Upper lobe of right lung (tissue), 1 donor: ENCODE results near the gene ARID1B. TPM values are rescaled to one million over a fixed set of nuclear protein-coding genes. Genes with fewer than 3 reads are reported as not detected.
A peak's percentile ranks its signal among the peaks of the same experiment; 100 is the strongest.
"Not testable (repeated sequence)": the region's sequence is repeated elsewhere in the genome, so short reads cannot be mapped to it uniquely, and the experiment has no call there.

Source experiments
- ATAC-seq: fragments of 200-7000 bp; cut with Tn5 transposase; one replicate; pipeline ENCODE4 v1.9.1; 2020; ENCODE audit warnings: mild to moderate bottlenecking, moderate library complexity
- DNase-seq: peaks from one replicate; pipeline ENCODE4 v3.0.0-alpha.2; 2020
- H3K27ac ChIP-seq: fragments of 200-600 bp; one replicate; pipeline ENCODE4 v1.8.0; 2022
- H3K27me3 ChIP-seq: fragments of 200-600 bp; one replicate; pipeline ENCODE4 v1.8.0; 2022; ENCODE audit warnings: mild to moderate bottlenecking
- H3K36me3 ChIP-seq: fragments of 200-600 bp; one replicate; pipeline ENCODE4 v1.8.0; 2022
- H3K4me1 ChIP-seq: fragments of 200-600 bp; one replicate; pipeline ENCODE4 v1.8.0; 2022
- H3K4me3 ChIP-seq: fragments of 200-600 bp; one replicate; pipeline ENCODE4 v1.8.0; 2022; ENCODE audit warnings: mild to moderate bottlenecking
- H3K9me3 ChIP-seq: fragments of 200-600 bp; one replicate; pipeline ENCODE4 v1.8.0; 2022
- intact Hi-C: fragments of 100-400 bp; cut with DNase I; formaldehyde crosslinking; loops from one replicate; pipeline ENCODE4 v1.11.0; 2022
- total RNA-seq: library from RNA; stranded (reverse); fragmentation: NEBNext Ultra II Directional; extraction: Animal tissue kit (Norgen Biotek cat#: 25700); gene quantifications from one replicate; pipeline ENCODE4 v1.2.1, GENCODE V29; 2021
- TF ChIP-seq, protein P1 (sequence below): fragments of 200-600 bp; IDR thresholded peaks from one replicate; pipeline ENCODE4 v1.8.0; 2022; ENCODE audit warnings: antibody characterized with exemption
- donor health status: DM: no; HTN: yes; CAD: no; lungs with severe emphysema.

ARID1B gene
- total RNA-seq, 1 donor from 2014 or later, result 80.4 TPM

- DNase-seq (no peak), ATAC-seq (peak; percentile 93)
- intact Hi-C loops, result no loop called here
- no peaks in the 10 kb centered on the region for H3K27me3 ChIP-seq
- peak overlapping the region; percentile 2 for H3K4me3 ChIP-seq
- H3K9me3 ChIP-seq, result no peaks in the 10 kb centered on the region
- H3K4me1 ChIP-seq, result peaks cover 46% of the 10 kb centered on the region
- TF ChIP-seq, protein P1, sequence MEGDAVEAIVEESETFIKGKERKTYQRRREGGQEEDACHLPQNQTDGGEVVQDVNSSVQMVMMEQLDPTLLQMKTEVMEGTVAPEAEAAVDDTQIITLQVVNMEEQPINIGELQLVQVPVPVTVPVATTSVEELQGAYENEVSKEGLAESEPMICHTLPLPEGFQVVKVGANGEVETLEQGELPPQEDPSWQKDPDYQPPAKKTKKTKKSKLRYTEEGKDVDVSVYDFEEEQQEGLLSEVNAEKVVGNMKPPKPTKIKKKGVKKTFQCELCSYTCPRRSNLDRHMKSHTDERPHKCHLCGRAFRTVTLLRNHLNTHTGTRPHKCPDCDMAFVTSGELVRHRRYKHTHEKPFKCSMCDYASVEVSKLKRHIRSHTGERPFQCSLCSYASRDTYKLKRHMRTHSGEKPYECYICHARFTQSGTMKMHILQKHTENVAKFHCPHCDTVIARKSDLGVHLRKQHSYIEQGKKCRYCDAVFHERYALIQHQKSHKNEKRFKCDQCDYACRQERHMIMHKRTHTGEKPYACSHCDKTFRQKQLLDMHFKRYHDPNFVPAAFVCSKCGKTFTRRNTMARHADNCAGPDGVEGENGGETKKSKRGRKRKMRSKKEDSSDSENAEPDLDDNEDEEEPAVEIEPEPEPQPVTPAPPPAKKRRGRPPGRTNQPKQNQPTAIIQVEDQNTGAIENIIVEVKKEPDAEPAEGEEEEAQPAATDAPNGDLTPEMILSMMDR, result no peak
- peak overlapping the region; percentile 49 for H3K27ac ChIP-seq
- H3K36me3 ChIP-seq, result no peaks in the 10 kb centered on the region
Observed at GRCh38 chr6:157036245-157036711, 259.1 kb downstream of the ARID1B start.

- no peak for ATAC-seq
- no peaks in the 10 kb centered on the region for H3K27me3 ChIP-seq
- H3K4me3 ChIP-seq, result no peak overlapping the region
- H3K36me3 ChIP-seq, result no peaks in the 10 kb centered on the region
- TF ChIP-seq, protein P1, result no peak
- intact Hi-C loops, result no loop called here
- H3K4me1 ChIP-seq, result peaks cover 46% of the 10 kb centered on the region
- peak overlapping the region; percentile 49 for H3K27ac ChIP-seq
- H3K9me3 ChIP-seq, result no peaks in the 10 kb centered on the region
- DNase-seq, result no peak
Observed at GRCh38 chr6:157037165-157037564, 260.0 kb downstream of the ARID1B start.

DNA sequence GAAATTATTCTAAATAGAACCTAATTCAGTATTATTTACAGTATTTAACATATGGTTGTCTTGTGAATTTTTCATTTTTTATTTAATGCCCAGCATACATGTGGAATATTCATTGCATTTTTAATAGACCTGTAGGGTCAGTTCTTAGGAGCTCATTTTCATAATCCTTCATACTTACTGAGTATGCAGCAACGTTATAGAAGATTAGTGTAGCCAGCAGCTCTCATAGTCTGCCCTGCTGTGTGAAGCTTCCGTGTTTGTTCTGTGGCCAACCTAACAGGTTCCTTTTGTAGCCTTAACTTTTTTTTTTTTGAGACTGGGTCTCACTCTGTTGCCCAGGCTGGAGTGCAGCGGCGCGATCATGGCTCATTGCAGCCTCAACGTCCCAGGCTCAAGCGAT is 261.4 kb downstream of the ARID1B start:
- ATAC-seq, result no peak
- intact Hi-C loops, result no loop called here

DNA sequence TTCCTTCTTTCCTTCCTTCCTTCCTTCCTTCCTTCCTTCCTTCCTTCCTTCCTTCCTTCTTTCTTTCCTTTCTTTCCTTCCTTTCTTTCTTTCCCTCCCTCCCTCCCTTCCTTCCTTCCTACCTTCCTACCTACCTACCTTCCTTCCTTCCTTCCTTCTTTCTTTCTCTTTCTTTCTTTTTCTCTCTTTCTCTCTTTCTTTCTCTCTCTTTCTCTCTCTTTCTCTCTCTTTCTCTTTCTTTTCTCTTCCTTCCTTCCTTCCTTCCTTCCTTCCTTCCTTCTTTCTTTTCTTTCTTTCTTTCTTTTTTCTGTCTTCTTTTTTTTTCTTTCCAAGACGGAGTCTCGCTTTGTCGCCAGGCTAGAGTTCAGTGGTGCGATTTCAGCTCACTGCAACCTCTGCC is 262.5 kb downstream of the ARID1B start:
- intact Hi-C loops, H3K9me3 ChIP-seq, ATAC-seq, H3K36me3 ChIP-seq, DNase-seq, H3K27me3 ChIP-seq, H3K4me3 ChIP-seq, H3K27ac ChIP-seq: not testable (repeated sequence)
- H3K4me1 ChIP-seq, result peaks cover 31% of the 10 kb centered on the region

More for the DNA sequence above, 261.4 kb downstream of the ARID1B start:
- TF ChIP-seq, protein P1, result no peak
- no peak overlapping the region for H3K27ac ChIP-seq
- H3K9me3 ChIP-seq, result no peaks in the 10 kb centered on the region
- H3K36me3 ChIP-seq, result no peaks in the 10 kb centered on the region
- peaks cover 41% of the 10 kb centered on the region for H3K4me1 ChIP-seq
- no peak for DNase-seq
- no peak overlapping the region for H3K4me3 ChIP-seq
- H3K27me3 ChIP-seq, result no peaks in the 10 kb centered on the region

DNA sequence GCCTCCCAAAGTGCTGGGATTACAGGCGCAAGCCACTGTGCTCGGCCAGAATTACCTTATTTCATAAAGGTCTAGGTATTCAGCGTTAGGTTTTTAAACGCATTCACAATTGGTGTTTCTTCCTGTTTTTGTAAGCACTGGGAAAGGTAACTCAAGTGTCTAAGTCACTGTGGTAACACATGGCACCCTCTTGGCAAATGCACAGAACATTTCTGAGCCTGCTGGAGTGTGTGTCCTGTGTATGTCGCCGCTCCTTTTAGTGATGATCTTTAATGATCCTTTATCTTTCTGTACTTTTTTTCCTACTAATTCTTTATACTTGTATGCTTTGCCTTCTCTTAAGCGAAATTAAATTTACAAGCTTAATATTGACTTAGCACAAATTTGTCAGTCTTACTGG is 263.0 kb downstream of the ARID1B start:
- intact Hi-C loops, result no loop called here
- no peak for ATAC-seq
- H3K4me3 ChIP-seq, result no peak overlapping the region

DNA sequence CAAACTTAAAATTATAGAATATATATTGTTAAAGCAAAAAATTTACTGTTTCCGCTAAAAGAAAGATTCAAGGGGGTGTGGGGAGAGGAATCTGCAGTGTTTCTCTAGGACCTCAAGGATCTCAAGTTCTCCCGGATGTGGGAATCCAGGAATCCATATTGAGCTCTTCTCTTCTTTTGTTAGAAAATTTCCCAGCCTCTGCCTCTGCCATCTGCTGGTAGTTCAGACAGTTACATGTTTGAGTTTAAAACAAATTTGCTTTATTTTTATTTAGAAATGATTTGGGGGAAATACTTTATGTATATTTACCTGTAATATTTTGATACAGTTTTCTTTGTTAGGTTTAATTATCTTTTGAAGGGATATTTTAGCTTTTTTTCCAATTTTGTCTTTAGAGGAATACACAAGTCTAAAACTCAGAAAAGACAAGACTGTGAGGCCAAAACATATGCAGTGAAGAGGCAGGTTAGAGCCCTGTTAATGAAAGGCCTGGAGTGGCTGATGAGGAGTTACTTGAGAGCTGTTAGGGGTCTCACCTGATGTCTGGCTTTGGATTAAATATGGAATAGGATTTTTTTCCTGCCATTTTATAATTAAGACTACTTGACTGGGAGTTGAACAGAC is 268.8 kb downstream of the ARID1B start:
- DNase-seq, result no peak
- Histone ChIP-seq H3K36me3 (no peaks in the 10 kb centered on the region), H3K27me3 (no peaks in the 10 kb centered on the region), H3K4me3 (no peak overlapping the region), H3K9me3 (no peaks in the 10 kb centered on the region), H3K4me1 (peaks cover 3% of the 10 kb centered on the region), H3K27ac (no peak overlapping the region)
- TF ChIP-seq, protein P1, result peak; percentile 62
- intact Hi-C loops, result no loop called here
- peak; percentile 46 for ATAC-seq

More for the DNA sequence above, 263.0 kb downstream of the ARID1B start:
- peaks cover 26% of the 10 kb centered on the region for H3K4me1 ChIP-seq
- no peaks in the 10 kb centered on the region for H3K27me3 ChIP-seq
- no peaks in the 10 kb centered on the region for H3K36me3 ChIP-seq
- TF ChIP-seq, protein P1, result no peak
- H3K27ac ChIP-seq, result no peak overlapping the region
- DNase-seq, result no peak
- H3K9me3 ChIP-seq, result no peaks in the 10 kb centered on the region
